ENCODE measurements around the gene GSTA2. TPM values are rescaled to one million over a fixed set of nuclear protein-coding genes. Genes with fewer than 3 reads are reported as not detected.

Gene GSTA2
- polyA plus RNA-seq, 1 of the 3 experiments (the other 2 are of a cell fraction) = not detected

DNA sequence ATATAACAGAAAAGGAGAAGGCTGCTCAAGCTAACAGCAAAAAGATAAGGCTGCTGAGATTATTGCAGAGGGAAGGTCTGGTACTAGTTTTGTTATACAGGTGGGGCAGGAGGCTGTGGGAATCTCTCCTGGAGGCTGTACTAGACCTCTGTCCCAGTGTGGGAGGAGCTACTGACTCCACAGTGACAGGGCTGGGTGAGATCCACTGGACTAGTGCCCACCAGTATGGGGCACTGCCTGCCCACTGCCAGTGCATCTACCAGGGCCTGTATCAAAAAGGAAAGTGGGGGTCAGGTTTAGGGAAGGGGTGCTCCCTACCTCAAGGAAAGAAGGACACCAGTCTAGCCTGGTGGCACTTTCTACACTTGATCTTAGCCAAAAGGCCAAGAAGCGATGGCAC lies 30.1 kb downstream of the GSTA2 start:
- CTCF ChIA-PET = interaction anchor here (2.7 kb wide), 1 partner anchor 9 kb away, joined by 9 read pairs; no protein-coding TSS in a partner anchor
- no peak overlapping the region for H3K4me3 ChIP-seq (ENCODE audit: low read depth in 2 of 2, low read length in 1 of 2)
- H3K36me3 ChIP-seq (replicated peaks in 1 of 2; ENCODE audit: control insufficient read depth in 1 of 2, insufficient read depth in 2 of 2, low read length in 1 of 2) = no peaks in the 10 kb centered on the region
- no peaks in the 10 kb centered on the region for H3K9me3 ChIP-seq
- POLR2A ChIA-PET = no interaction called here
- H3K9me2 ChIP-seq = no peaks in the 10 kb centered on the region
- H3K27me3 ChIP-seq (ENCODE audit: insufficient read depth) = peaks cover 16% of the 10 kb centered on the region; the same call in 1 of the 2 replicates
- H3K4me1 ChIP-seq (ENCODE audit: control insufficient read depth in 1 of 2, insufficient read depth in 2 of 2, low read depth in 1 of 2, low read length in 1 of 2) = no peaks in the 10 kb centered on the region
- H3K9ac ChIP-seq = no peak overlapping the region
- H3K4me2 ChIP-seq = no peak overlapping the region
- H3K79me2 ChIP-seq (ENCODE audit: insufficient read depth) = no peaks in the 10 kb centered on the region
- H3F3A ChIP-seq (replicated peaks; ENCODE audit: insufficient read depth) = no peaks in the 10 kb centered on the region
- TF ChIP-seq REST (IDR thresholded peaks at IDR 0.05; ENCODE audit: low read depth, low read length) = no peak
- WGBS (ENCODE audit: low lambda C conversion rate) = 67% methylated on average over 1 of the region's 1 CpG
- no peak for DNase-seq
- no peak overlapping the region for H3K27ac ChIP-seq (ENCODE audit: low read depth in 2 of 2, low read length in 1 of 2)
- no peak overlapping the region for H2AFZ ChIP-seq (ENCODE audit: low read depth)
- no peaks in the 10 kb centered on the region for H4K20me1 ChIP-seq (ENCODE audit: insufficient read depth)

- no peaks in the 10 kb centered on the region for H3K9me3 ChIP-seq
- H3K4me1 ChIP-seq (ENCODE audit: control insufficient read depth in 1 of 2, insufficient read depth in 2 of 2, low read depth in 1 of 2, low read length in 1 of 2) = no peaks in the 10 kb centered on the region
- H4K20me1 ChIP-seq (ENCODE audit: insufficient read depth) = no peaks in the 10 kb centered on the region
- TF ChIP-seq RCOR1 (IDR thresholded peaks at IDR 0.05; ENCODE audit: low read length) (no peak), TAF1 (IDR thresholded peaks at IDR 0.05; ENCODE audit: borderline replicate concordance, low read depth, low read length) (no peak), NRF1 (IDR thresholded peaks at IDR 0.05; ENCODE audit: low read depth, low read length) (no peak), SIN3A (IDR thresholded peaks at IDR 0.05; ENCODE audit: borderline replicate concordance, low read depth, low read length) (no peak), EP300 (IDR thresholded peaks at IDR 0.05; ENCODE audit: borderline replicate concordance in 1 of 2, low read depth in 1 of 2, low read length in 1 of 2) (no peak), RAD21 (IDR thresholded peaks at IDR 0.05; ENCODE audit: low read length) (no peak), YY1 (IDR thresholded peaks at IDR 0.05; ENCODE audit: low read depth) (no peak), MEF2A (IDR thresholded peaks at IDR 0.05; ENCODE audit: borderline replicate concordance, low read depth) (no peak), CHD2 (IDR thresholded peaks at IDR 0.05; ENCODE audit: low read length, partially characterized antibody) (no peak), TEAD4 (IDR thresholded peaks at IDR 0.05; ENCODE audit: borderline replicate concordance, insufficient read depth) (no peak), RXRA (IDR thresholded peaks at IDR 0.05; ENCODE audit: borderline replicate concordance, low read depth) (no peak), POLR2AphosphoS5 (IDR thresholded peaks at IDR 0.05; ENCODE audit: low read depth, low read length) (no peak), FOXM1 (IDR thresholded peaks at IDR 0.05; ENCODE audit: low read depth) (no peak), TCF12 (IDR thresholded peaks at IDR 0.05) (no peak), NFIC (IDR thresholded peaks at IDR 0.05; ENCODE audit: borderline replicate concordance) (no peak)
- TF ChIP-seq, protein P1, sequence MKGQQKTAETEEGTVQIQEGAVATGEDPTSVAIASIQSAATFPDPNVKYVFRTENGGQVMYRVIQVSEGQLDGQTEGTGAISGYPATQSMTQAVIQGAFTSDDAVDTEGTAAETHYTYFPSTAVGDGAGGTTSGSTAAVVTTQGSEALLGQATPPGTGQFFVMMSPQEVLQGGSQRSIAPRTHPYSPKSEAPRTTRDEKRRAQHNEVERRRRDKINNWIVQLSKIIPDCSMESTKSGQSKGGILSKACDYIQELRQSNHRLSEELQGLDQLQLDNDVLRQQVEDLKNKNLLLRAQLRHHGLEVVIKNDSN (IDR thresholded peaks at IDR 0.05; ENCODE audit: borderline replicate concordance, low read depth) = no peak
- TF ChIP-seq, protein P2, sequence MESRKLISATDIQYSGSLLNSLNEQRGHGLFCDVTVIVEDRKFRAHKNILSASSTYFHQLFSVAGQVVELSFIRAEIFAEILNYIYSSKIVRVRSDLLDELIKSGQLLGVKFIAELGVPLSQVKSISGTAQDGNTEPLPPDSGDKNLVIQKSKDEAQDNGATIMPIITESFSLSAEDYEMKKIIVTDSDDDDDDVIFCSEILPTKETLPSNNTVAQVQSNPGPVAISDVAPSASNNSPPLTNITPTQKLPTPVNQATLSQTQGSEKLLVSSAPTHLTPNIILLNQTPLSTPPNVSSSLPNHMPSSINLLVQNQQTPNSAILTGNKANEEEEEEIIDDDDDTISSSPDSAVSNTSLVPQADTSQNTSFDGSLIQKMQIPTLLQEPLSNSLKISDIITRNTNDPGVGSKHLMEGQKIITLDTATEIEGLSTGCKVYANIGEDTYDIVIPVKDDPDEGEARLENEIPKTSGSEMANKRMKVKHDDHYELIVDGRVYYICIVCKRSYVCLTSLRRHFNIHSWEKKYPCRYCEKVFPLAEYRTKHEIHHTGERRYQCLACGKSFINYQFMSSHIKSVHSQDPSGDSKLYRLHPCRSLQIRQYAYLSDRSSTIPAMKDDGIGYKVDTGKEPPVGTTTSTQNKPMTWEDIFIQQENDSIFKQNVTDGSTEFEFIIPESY (IDR thresholded peaks at IDR 0.05; ENCODE audit: borderline replicate concordance, low read depth) = no peak
- H3K4me3 ChIP-seq (ENCODE audit: low read depth in 2 of 2, low read length in 1 of 2) = no peak overlapping the region
- no peak overlapping the region for H2AFZ ChIP-seq (ENCODE audit: low read depth)
- no peak overlapping the region for H3K4me2 ChIP-seq
- no peak for DNase-seq
- POLR2A ChIA-PET = no interaction called here
- H3K27me3 ChIP-seq (ENCODE audit: insufficient read depth) = peaks cover 15% of the 10 kb centered on the region; the same call in 1 of the 2 replicates
- CTCF ChIA-PET = interaction anchor here (0.9 kb wide), 1 partner anchor 84 kb away, joined by 3 read pairs; no protein-coding TSS in a partner anchor
- H3K27ac ChIP-seq (ENCODE audit: low read depth in 2 of 2, low read length in 1 of 2) = no peak overlapping the region
- H3F3A ChIP-seq (replicated peaks; ENCODE audit: insufficient read depth) = no peaks in the 10 kb centered on the region
- H3K79me2 ChIP-seq (ENCODE audit: insufficient read depth) = no peaks in the 10 kb centered on the region
- no peaks in the 10 kb centered on the region for H3K9me2 ChIP-seq
- 44% methylated on average over 6 of the region's 6 CpGs for WGBS (ENCODE audit: low lambda C conversion rate)
- H3K36me3 ChIP-seq (replicated peaks in 1 of 2; ENCODE audit: control insufficient read depth in 1 of 2, insufficient read depth in 2 of 2, low read length in 1 of 2) = no peaks in the 10 kb centered on the region
- no peak overlapping the region for H3K9ac ChIP-seq
Measured at GRCh38 chr6:52731719-52732118, 31.6 kb downstream of the GSTA2 start.
